ENCODE measurements around the gene ANKRD23.

The ANKRD23 gene

DNA sequence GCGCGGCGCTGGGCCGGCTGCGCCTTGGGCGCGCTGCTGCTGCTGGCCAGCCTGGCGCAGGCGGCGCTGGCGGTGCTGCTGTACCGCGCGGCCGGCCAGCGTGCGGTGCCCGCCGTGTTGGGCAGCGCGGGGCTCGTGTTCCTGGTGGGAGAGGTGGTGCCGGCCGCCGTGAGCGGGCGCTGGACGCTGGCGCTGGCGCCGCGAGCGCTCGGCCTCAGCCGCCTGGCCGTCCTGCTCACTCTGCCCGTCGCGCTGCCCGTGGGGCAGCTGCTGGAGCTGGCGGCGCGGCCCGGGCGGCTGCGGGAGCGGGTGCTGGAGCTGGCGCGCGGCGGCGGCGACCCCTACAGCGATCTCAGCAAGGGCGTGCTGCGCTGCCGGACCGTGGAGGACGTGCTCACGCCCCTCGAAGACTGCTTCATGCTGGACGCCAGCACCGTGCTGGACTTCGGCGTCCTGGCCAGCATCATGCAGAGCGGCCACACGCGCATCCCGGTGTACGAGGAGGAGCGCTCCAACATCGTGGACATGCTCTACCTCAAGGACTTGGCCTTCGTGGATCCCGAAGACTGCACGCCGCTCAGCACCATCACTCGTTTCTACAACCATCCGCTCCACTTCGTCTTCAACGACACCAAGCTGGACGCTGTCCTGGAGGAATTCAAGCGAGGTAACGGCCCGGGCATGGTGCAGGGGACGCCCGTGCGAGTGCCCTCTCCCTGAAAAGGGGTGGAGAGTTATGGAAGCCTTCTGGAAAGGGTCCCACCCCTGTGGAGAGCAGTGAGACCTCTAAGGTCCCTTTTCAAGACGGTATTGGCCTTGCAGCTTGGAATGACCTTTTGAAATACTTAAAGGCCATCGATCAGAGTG is 26.8 kb downstream of the ANKRD23 start:
- peak overlapping the region; percentile 58 for H3K4me3 ChIP-seq (ENCODE audit: low read depth, low read length)
- TF ChIP-seq, protein P1, sequence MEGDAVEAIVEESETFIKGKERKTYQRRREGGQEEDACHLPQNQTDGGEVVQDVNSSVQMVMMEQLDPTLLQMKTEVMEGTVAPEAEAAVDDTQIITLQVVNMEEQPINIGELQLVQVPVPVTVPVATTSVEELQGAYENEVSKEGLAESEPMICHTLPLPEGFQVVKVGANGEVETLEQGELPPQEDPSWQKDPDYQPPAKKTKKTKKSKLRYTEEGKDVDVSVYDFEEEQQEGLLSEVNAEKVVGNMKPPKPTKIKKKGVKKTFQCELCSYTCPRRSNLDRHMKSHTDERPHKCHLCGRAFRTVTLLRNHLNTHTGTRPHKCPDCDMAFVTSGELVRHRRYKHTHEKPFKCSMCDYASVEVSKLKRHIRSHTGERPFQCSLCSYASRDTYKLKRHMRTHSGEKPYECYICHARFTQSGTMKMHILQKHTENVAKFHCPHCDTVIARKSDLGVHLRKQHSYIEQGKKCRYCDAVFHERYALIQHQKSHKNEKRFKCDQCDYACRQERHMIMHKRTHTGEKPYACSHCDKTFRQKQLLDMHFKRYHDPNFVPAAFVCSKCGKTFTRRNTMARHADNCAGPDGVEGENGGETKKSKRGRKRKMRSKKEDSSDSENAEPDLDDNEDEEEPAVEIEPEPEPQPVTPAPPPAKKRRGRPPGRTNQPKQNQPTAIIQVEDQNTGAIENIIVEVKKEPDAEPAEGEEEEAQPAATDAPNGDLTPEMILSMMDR (IDR thresholded peaks at IDR 0.05; ENCODE audit: low read depth, low read length, missing control alignments), result no peak
- DNase-seq (ENCODE audit: low read depth), result no peak
- in situ Hi-C loops (cut with HindIII; ENCODE audit: low sequenced_read_pairs), result no loop called here

DNA sequence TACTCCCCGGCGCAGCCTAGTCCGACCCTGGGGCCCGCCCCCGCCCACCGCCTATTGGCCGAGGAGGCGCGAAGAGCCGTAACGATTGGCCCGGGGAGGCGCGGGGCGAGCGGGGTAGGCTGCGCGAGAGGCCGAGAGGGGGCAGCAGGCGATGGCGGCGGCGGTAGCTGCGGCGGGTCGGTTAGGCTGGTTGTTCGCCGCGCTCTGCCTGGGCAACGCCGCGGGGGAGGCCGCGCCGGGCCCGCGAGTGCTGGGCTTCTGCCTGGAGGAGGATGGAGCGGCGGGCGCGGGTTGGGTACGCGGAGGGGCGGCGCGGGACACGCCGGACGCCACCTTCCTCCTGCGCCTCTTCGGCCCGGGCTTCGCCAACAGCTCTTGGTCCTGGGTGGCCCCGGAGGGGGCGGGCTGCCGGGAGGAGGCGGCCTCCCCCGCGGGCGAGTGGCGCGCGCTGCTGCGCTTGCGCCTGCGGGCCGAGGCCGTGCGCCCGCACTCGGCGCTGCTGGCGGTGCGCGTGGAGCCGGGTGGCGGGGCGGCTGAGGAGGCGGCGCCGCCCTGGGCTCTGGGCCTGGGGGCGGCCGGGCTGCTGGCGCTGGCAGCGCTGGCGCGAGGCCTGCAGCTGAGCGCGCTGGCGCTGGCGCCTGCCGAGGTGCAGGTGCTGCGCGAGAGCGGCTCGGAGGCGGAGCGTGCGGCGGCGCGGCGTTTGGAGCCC is 27.5 kb downstream of the ANKRD23 start, which contains the start of gene CNNM3:
TSS of gene CNNM3 (plus strand) at position 142 of the 709 bp plus-strand sequence. CDS start at position 152, 10 bp downstream.
- TF ChIP-seq, protein P1 (IDR thresholded peaks at IDR 0.05; ENCODE audit: low read depth, low read length, missing control alignments), result peak; percentile 65
- H3K4me3 ChIP-seq (ENCODE audit: low read depth, low read length), result peak within 1 kb of the TSS; percentile 58
- peak; percentile 70 for DNase-seq (ENCODE audit: low read depth)
- in situ Hi-C loops (cut with HindIII; ENCODE audit: low sequenced_read_pairs), result no loop called here

DNA sequence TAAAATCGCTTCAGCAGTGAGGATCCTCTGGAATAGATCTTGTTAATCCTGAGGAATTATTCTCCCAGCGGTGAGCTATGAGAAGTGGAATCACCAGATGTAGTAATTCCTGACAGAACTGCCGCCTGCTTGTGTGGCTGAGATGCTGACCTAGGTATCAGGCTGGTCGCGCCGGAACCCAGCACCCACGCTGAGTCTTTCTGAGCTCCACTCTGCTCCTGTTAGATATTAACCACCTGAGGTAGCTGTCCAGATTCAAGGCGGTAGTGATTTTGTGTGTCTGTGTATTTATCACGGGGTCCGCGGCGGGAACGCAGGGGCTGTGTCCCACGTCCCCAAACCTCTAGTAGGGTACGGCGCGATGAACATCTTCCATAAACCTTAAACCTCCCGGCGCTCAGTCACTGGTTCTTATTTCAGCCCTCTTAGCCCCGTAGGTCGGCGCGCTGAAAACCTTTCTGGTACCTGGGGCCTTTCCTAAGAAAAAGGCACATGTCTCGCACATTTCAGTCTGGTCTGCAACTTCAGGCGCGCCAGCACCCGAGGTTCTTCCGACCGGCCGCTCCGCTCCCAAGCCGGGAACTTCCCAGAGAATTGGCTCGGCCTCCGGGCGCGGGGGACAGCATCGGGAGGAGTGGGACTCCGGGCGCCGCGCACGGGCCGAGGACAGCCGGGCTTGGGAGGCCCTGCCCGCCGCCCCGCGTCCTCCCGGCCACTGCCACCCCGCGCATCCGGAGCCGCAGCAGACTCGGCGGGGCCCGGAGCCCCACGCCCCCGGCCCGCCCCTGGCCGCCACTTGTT is 28.3 kb downstream of the ANKRD23 start:
- TF ChIP-seq, protein P1 (IDR thresholded peaks at IDR 0.05; ENCODE audit: low read depth, low read length, missing control alignments), result no peak
- DNase-seq (ENCODE audit: low read depth), result no peak
- H3K4me3 ChIP-seq (ENCODE audit: low read depth, low read length), result peak overlapping the region; percentile 58
- in situ Hi-C loops (cut with HindIII; ENCODE audit: low sequenced_read_pairs), result no loop called here

DNA sequence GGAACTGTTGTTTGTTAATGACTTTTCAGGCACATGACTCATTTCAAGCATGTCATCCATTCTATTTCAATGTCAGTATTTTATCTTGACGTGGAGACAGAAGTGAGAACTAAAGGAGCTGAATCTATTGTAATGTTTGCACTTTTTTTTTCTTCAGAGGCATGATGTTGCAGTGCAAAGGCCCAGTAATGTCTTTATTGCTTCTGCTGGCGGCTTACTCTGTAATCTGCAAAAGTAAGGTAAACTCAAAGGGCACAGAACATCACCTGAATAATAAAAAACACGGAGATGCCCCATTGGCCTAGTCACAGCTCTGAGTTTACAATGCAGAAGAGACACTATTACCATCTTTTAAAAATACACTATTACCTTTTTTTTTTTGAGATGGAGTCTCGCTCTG is 30.2 kb downstream of the ANKRD23 start:
- TF ChIP-seq, protein P1 (IDR thresholded peaks at IDR 0.05; ENCODE audit: low read depth, low read length, missing control alignments), result no peak
- in situ Hi-C loops (cut with HindIII; ENCODE audit: low sequenced_read_pairs), result no loop called here
- DNase-seq (ENCODE audit: low read depth), result no peak
- H3K4me3 ChIP-seq (ENCODE audit: low read depth, low read length), result no peak overlapping the region

DNA sequence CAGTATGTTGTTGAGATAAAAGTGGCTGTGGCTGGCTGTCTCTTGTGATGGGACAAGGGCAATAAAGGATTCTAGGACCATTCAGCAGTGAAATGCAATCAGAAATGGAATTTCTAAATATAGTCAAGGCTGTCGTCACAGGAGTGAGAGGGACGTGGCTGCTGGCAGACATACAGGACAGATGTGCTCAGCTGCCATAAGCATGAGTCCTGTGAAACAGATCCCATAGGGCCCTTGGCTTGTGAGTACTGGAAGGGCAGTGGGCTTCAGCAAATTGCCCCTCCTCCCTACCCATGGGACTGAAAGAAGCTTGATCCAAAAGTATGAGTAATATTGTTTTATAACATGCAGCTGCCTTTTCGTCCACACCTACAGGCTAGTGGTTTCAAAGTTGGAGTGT is 31.9 kb downstream of the ANKRD23 start:
- in situ Hi-C loops (cut with HindIII; ENCODE audit: low sequenced_read_pairs), result no loop called here
- TF ChIP-seq, protein P1 (IDR thresholded peaks at IDR 0.05; ENCODE audit: low read depth, low read length, missing control alignments), result no peak
- no peak overlapping the region for H3K4me3 ChIP-seq (ENCODE audit: low read depth, low read length)
- DNase-seq (ENCODE audit: low read depth), result no peak

DNA sequence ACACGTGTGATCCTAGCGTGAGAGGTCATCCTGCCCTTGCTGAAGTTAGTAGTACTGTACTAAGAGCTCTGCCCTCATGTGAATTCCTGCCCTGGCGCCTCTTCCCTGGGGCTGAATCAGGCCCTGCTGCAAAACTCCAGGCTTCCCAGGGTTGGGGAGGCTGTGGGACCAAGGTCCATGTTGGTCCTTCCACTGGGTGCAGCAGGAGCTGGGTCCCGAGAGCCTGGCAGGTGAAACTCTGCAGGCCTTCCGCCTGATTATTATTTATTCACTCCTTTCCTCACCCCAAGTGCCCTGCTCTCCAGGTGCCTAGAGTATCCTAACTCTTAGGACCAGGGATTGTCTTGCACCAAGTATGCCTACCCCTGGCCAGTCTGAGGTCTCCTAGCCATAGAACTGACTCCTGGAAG is 33.0 kb downstream of the ANKRD23 start:
- no peak for DNase-seq (ENCODE audit: low read depth)
- TF ChIP-seq, protein P1 (IDR thresholded peaks at IDR 0.05; ENCODE audit: low read depth, low read length, missing control alignments), result no peak
- no peak overlapping the region for H3K4me3 ChIP-seq (ENCODE audit: low read depth, low read length)
- in situ Hi-C loops (cut with HindIII; ENCODE audit: low sequenced_read_pairs), result no loop called here
